Muscle of leg (tissue), 11 donors: ENCODE measurements around the gene GALM. TPM values are rescaled to one million over a fixed set of nuclear protein-coding genes. Genes with fewer than 3 reads are reported as not detected.

Source experiments
- DNase-seq: peaks from one replicate; pipeline ENCODE4 v3.0.0; 2013
- H3K27ac ChIP-seq: one replicate; pipeline ENCODE4 v1.5.1; 2013; ENCODE audit warnings: mild to moderate bottlenecking, low read length, control low read depth
- H3K27me3 ChIP-seq: one replicate; pipeline ENCODE4 v1.6.1; 2013; ENCODE audit warnings: low read length; ENCODE audit not compliant: control insufficient read depth, insufficient read depth
- H3K36me3 ChIP-seq: one replicate; pipeline ENCODE4 v1.6.1; 2013; ENCODE audit warnings: low read length; ENCODE audit not compliant: control insufficient read depth, insufficient read depth
- H3K4me1 ChIP-seq: one replicate; pipeline ENCODE4 v1.6.1; 2013; ENCODE audit warnings: low read length; ENCODE audit not compliant: control insufficient read depth, insufficient read depth
- H3K4me3 ChIP-seq: one replicate; pipeline ENCODE4 v1.5.1; 2013; ENCODE audit warnings: low read length, control low read depth
- H3K9me3 ChIP-seq: replicated peaks from 2 replicates; pipeline ENCODE4 v1.6.1; 2013; ENCODE audit warnings: low read depth, low read length; ENCODE audit not compliant: control insufficient read depth
- WGBS: methylation state at CpG from one replicate; pipeline ENCODE4 v1.1.5; 2013; ENCODE audit warnings: missing lambda C conversion rate; ENCODE audit not compliant: insufficient coverage; 5-methylcytosine and 5-hydroxymethylcytosine counted together
- polyA plus RNA-seq, 8 donors: library from polyadenylated mRNA; unstranded; fragments of 120-200 nt; gene quantifications; one replicate each; pipeline versions ENCODE4 v1.2.1 to v1.2.3, GENCODE V29; 2013; ENCODE audit warnings: inconsistent platforms in 1 of 8, low replicate concordance in 1 of 8; ENCODE audit not compliant: insufficient read length in 8 of 8, insufficient read depth in 1 of 8
- total RNA-seq: library from RNA; stranded (reverse); fragments of 120-200 nt; gene quantifications from one replicate; pipeline ENCODE4 v1.2.4, GENCODE V29; 2013

GALM gene
- total and polyA plus RNA-seq, 9 donors: 9.4 to 15.0 (median 12.5) TPM

DNA sequence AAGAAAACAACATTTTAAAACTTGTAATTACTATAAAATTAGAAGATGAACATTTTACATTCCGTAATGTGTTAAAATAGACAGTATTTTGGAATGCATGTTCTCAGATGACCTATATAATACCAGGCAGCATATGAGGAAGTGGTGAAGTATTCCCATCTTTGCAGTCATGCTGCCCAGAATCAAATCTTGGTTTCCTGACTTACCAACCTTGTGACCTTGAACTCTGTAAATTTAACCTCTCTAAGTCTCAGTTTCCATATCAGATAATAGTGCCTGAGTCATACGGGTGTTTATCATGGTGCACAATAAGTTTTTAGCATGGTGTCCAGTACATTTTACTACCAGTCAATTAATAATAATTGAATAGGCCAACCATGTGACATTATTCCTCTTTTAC is 7.3 kb upstream of the GALM start:
- H3K27me3 ChIP-seq: no peaks in the 10 kb centered on the region
- H3K4me3 ChIP-seq: no peak overlapping the region
- no peak for DNase-seq
- no peaks in the 10 kb centered on the region for H3K9me3 ChIP-seq
- WGBS: no CpG with 5 or more reads among the region's 2 CpGs
- no peaks in the 10 kb centered on the region for H3K36me3 ChIP-seq
- H3K27ac ChIP-seq: no peak overlapping the region
- no peaks in the 10 kb centered on the region for H3K4me1 ChIP-seq

DNA sequence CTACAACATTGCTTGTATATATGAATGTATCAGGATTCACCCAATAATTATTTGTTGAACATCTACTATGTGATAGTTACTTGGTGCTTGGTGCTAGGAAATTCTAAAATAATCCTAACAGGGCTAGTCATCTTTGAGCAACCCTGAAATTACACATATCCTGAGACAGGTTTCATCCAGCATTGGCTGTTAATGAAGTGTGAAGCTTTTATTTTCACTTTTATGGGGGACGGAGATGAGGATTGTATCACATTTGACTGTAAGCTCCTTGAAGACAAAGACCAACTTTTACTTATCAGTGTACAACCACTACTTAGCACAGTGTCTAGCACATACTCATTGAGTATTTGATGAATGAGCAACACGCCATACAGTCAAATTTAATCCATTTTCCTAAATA is 6.8 kb upstream of the GALM start:
- Histone ChIP-seq H3K9me3 (no peaks in the 10 kb centered on the region), H3K36me3 (no peaks in the 10 kb centered on the region), H3K4me3 (no peak overlapping the region), H3K4me1 (no peaks in the 10 kb centered on the region), H3K27ac (no peak overlapping the region), H3K27me3 (no peaks in the 10 kb centered on the region)
- WGBS: no CpG with 5 or more reads among the region's 2 CpGs
- DNase-seq: no peak

DNA sequence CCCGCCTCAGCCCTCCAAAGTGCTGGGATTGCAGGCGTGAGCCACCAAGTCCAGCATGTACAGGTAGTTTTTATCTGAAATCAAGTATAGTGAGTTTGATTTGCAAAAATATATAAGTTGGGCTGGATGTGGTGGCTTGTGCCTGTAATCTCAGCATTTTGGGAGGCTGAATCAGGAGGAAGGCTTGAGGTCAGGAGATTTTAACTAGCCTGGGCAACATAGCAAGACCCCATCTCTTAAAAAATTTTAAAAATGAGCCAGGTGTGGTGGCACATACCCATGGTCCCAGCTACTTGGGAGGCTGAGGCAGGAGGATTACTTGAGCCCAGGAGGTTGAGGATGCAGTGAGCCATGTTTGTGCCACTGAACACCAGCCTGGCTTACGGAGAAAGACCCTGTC is 5.6 kb upstream of the GALM start:
- Histone ChIP-seq H3K27me3 (no peaks in the 10 kb centered on the region), H3K4me1 (no peaks in the 10 kb centered on the region), H3K36me3 (no peaks in the 10 kb centered on the region), H3K4me3 (no peak overlapping the region), H3K27ac (no peak overlapping the region), H3K9me3 (no peaks in the 10 kb centered on the region)
- WGBS: no CpG with 5 or more reads among the region's 3 CpGs
- no peak for DNase-seq

DNA sequence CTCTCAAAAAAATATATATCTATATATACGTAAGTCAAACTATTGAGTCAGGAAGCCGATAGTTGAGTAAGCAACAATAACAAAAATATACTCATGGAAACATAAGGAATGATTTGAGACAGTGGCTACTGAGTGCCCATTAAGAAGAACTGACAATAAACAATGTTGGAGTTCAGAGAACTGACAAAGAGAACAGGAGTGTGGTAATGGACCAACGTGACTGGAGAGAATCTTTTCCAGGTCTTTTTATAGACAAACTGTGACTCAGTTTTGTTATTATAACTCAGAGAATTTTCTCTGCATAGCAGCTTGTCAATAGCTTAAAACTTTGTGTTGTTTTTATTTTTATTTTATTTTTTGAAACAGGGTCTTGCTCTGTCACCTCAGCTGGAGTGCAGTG is 4.6 kb upstream of the GALM start:
- H3K36me3 ChIP-seq: no peaks in the 10 kb centered on the region
- H3K4me1 ChIP-seq: no peaks in the 10 kb centered on the region
- no CpG with 5 or more reads among the region's 3 CpGs for WGBS
- no peaks in the 10 kb centered on the region for H3K27me3 ChIP-seq
- no peak overlapping the region for H3K4me3 ChIP-seq
- H3K9me3 ChIP-seq: no peaks in the 10 kb centered on the region
- no peak for DNase-seq
- H3K27ac ChIP-seq: no peak overlapping the region

DNA sequence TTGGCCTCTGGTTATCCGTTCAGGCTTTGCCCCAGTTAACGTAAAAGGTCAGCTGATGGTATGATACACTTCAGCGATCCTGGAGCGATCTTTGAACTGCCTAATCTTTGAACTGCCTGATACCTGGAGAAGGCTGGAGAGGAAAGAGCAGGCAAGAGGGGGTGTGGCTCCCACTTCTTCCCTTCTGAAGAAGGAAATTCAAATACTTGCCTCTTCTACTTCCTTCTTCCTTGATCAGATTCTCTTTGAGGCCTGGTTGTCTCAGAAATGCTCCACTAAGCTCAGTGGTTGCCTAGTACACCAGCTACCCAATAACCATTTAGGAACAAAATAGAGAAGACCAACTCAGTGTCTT is 619 bp downstream of the GALM start:
- WGBS: 0% methylated on average over 2 of the region's 4 CpGs
- peak overlapping the region; percentile 62 for H3K4me3 ChIP-seq
- H3K27me3 ChIP-seq: no peaks in the 10 kb centered on the region
- H3K9me3 ChIP-seq: no peaks in the 10 kb centered on the region
- DNase-seq: peak; percentile 39
- H3K36me3 ChIP-seq: no peaks in the 10 kb centered on the region
- H3K4me1 ChIP-seq: peaks cover 8% of the 10 kb centered on the region
- H3K27ac ChIP-seq: peak overlapping the region; percentile 72

DNA sequence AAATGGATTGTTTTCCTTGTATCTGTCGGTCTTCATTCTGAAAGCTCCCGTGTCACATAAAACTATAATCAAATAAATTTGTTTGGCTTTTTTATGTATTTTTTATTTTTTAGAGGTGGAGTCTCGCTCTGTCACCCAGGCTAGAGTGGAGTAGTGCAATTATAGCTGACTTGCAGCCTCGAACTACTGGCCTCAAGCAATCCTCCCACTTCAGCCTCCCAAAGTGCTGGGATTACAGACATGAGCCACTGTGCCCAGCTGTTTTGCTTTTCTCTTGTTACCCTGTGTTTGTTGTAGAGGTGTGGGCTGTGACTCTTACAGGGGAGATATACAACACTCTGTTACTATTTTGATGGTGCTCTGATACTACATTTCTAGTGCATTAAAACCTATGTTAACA is 2.2 kb downstream of the GALM start:
- H3K4me3 ChIP-seq: no peak overlapping the region
- no CpG with 5 or more reads among the region's 4 CpGs for WGBS
- H3K27me3 ChIP-seq: no peaks in the 10 kb centered on the region
- no peaks in the 10 kb centered on the region for H3K36me3 ChIP-seq
- H3K27ac ChIP-seq: no peak overlapping the region
- peaks cover 8% of the 10 kb centered on the region for H3K4me1 ChIP-seq
- H3K9me3 ChIP-seq: no peaks in the 10 kb centered on the region
- DNase-seq: no peak

DNA sequence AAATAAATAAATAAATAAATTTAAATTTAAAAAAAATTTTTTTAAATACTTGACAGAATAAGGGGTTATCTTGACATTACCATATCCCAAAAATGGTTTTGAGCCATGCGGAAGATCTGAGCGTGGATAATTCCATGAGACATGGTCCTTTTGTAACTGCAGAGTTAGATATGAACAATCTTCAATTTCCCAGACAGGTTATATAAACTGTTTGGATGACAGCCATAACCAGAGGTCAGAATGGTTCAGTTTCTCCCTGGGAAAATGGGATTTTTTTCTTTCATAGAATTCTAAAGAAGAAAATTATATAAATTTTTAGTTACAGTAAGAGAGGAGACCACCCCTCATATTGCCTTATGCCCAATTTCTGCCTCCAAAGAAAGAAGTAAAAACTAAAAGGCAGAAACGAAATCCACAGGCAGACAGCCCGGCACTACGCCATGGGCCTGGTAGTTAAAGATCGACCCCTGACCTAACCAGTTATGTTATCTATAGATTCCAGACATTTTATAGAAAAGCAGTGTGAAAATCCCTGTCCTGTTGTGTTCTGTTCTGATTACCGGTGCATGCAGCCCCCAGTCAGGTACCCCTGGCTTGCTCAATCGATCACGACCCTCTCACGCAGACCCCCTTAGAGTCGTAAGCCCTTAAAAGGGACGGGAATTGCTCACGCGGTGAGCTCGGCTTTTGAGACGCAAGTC is 3.0 kb downstream of the GALM start:
- H3K4me1 ChIP-seq: peaks cover 8% of the 10 kb centered on the region
- no peaks in the 10 kb centered on the region for H3K9me3 ChIP-seq
- no peaks in the 10 kb centered on the region for H3K27me3 ChIP-seq
- H3K36me3 ChIP-seq: no peaks in the 10 kb centered on the region
- no peak overlapping the region for H3K27ac ChIP-seq
- no peak overlapping the region for H3K4me3 ChIP-seq
- DNase-seq: no peak
- WGBS: 82% methylated on average over 10 of the region's 16 CpGs

DNA sequence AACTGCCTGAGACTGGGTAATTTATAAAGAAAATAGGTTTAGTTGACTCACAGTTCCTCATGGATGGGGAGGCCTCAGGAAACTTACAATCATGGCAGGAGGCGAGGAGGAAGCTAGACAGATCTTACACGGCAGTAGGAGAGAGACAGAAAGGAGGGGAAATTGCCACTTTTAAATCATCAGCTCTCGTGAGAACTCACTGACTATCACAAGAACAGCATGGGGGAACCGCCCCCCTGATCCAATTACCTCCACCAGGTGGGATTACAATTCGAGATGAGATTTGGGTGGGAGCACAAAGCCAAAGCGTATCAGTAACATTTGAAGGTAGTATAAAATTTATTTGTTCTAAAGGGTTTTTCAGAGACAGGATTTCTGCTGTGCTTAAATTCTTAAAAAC is 5.4 kb downstream of the GALM start:
- no peak overlapping the region for H3K27ac ChIP-seq
- H3K4me3 ChIP-seq: no peak overlapping the region
- no peaks in the 10 kb centered on the region for H3K27me3 ChIP-seq
- DNase-seq: no peak
- H3K36me3 ChIP-seq: peaks cover 4% of the 10 kb centered on the region
- peaks cover 8% of the 10 kb centered on the region for H3K4me1 ChIP-seq
- H3K9me3 ChIP-seq: no peaks in the 10 kb centered on the region
- WGBS: no CpG with 5 or more reads among the region's 6 CpGs

DNA sequence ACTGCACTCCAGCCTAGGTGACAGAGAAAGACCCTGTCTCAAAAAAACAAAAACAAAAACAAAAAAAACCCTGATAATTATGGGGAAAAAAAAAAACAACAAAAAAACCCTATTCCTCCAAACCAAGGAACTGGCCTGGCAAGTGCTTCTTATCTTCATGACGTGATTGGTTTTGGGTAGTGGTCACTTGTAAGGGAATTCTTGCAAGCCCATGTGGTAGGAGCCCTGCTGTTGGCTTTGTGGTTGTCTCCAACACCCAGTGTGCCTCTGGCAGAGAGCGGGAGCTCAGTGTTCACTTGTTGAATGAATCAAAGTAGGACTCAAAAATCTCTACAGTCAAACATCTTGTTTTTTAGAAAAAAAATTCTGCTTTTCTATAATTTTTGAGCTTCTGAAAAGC is 6.0 kb downstream of the GALM start:
- Histone ChIP-seq H3K4me1 (peaks cover 2% of the 10 kb centered on the region), H3K36me3 (peaks cover 9% of the 10 kb centered on the region), H3K9me3 (no peaks in the 10 kb centered on the region), H3K27ac (no peak overlapping the region), H3K4me3 (no peak overlapping the region), H3K27me3 (no peaks in the 10 kb centered on the region)
- no CpG with 5 or more reads among the region's 2 CpGs for WGBS
- DNase-seq: no peak

DNA sequence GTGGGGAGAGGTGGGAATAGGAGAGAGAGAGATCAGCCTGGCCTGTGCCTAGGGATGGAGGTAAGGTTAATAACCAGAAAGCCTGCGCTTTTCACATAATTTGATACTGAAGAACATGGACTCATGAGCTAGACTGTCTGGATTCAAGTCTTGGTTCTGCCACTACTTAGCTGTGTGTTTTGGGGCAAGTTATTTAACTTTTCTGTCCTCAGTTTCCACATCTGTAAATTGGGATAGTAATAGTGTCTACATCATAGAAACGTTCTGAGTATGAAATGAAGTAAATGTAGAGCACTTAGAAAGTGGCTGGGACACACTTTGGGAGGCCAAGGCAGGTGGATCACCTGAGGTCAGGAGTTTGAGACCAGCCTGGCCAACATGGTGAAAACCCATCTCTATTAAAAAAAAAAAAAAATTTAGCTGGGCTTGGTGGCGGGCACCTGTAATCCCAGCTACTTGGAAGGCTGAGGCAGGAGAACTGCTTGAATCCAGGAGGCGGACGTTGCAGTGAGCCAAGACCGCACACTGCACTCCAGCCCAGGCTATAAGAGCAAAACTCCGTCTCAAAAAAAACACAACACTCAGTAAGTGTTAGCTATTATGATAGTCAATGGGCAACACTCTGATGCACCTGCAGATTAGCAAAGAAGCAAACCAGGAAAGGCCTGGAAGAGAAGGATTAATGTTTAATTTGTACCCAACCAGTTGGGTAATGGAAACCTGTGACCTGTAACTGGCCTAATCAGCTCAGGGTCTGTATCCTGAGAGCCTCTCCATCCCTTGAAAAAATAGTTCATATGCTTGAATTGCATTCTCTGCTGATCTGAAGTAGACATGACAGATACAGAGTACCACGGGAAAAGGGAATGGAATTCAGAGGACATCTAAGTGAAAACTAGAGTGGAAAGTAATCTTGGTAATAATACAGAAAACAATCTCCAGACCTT is 6.8 kb downstream of the GALM start:
- Histone ChIP-seq H3K4me3 (no peak overlapping the region), H3K36me3 (peaks cover 17% of the 10 kb centered on the region), H3K9me3 (no peaks in the 10 kb centered on the region), H3K27ac (no peak overlapping the region), H3K4me1 (no peaks in the 10 kb centered on the region), H3K27me3 (no peaks in the 10 kb centered on the region)
- 100% methylated on average over 2 of the region's 8 CpGs for WGBS
- no peak for DNase-seq
